GM21723 (cell line): ENCODE results near the gene ARMH1.

Experiments used
- ATAC-seq: cut with Tn5 transposase; IDR thresholded peaks from one replicate; pipeline ENCODE4 v1.9.1; 2021; ENCODE audit warnings: mild to moderate bottlenecking, moderate library complexity; ENCODE audit not compliant: unreplicated experiment

The ARMH1 gene

GRCh38 chr1:44643721-44644334 is 30.7 kb upstream of the ARMH1 start:
- no peak for ATAC-seq

GRCh38 chr1:44644806-44645205 is 29.7 kb upstream of the ARMH1 start:
- no peak for ATAC-seq

GRCh38 chr1:44645476-44646244 is 28.9 kb upstream of the ARMH1 start:
- ATAC-seq, result no peak

- ATAC-seq, result no peak
These were observed 28.0 kb upstream of the ARMH1 start for GRCh38 chr1:44646261-44647110.

GRCh38 chr1:44647896-44648295 is 26.6 kb upstream of the ARMH1 start:
- no peak for ATAC-seq

- no peak for ATAC-seq
These were observed 25.8 kb upstream of the ARMH1 start for GRCh38 chr1:44648529-44649250.

- no peak for ATAC-seq
These were observed 24.7 kb upstream of the ARMH1 start for GRCh38 chr1:44649788-44650158.

GRCh38 chr1:44650159-44650831 is 24.2 kb upstream of the ARMH1 start:
- ATAC-seq, result no peak

- no peak for ATAC-seq
These were observed 23.4 kb upstream of the ARMH1 start for GRCh38 chr1:44651069-44651468.

GRCh38 chr1:44652445-44653106 is 21.9 kb upstream of the ARMH1 start:
- ATAC-seq, result peak; percentile 66

- no peak for ATAC-seq
These were observed 21.2 kb upstream of the ARMH1 start for GRCh38 chr1:44653107-44653964.

GRCh38 chr1:44654621-44655187 is 19.8 kb upstream of the ARMH1 start:
- no peak for ATAC-seq

GRCh38 chr1:44655609-44656008 is 18.9 kb upstream of the ARMH1 start:
- no peak for ATAC-seq

- ATAC-seq, result no peak
These were observed 14.9 kb upstream of the ARMH1 start for GRCh38 chr1:44659566-44659965.

- no peak for ATAC-seq
These were observed 14.3 kb upstream of the ARMH1 start for GRCh38 chr1:44660176-44660575.

GRCh38 chr1:44661781-44662682 is 12.5 kb upstream of the ARMH1 start:
- no peak for ATAC-seq

- ATAC-seq, result no peak
These were observed 11.9 kb upstream of the ARMH1 start for GRCh38 chr1:44662683-44663030.

- ATAC-seq, result no peak
These were observed 11.1 kb upstream of the ARMH1 start for GRCh38 chr1:44663417-44663816.
